Stomach (tissue), 9 donors: Measurements from ENCODE around the gene C2CD2L. TPM values are rescaled to one million over a fixed set of nuclear protein-coding genes. Genes with fewer than 3 reads are reported as not detected.

Source experiments
- DNase-seq, 2 donors: peaks; one replicate each; pipeline versions ENCODE4 v3.0.0 to v3.0.0-alpha.2; 2013 to 2019
- H3K27ac ChIP-seq, 5 donors: fragments of 200-600 bp in 4 of 5; sonication (generic) in 4 of 5; one replicate each; pipeline ENCODE4 v1.5.1; 2013 to 2019; ENCODE audit warnings: mild to moderate bottlenecking in 1 of 5, moderate library complexity in 1 of 5
- H3K27me3 ChIP-seq, 3 donors: fragments of 200-600 bp; sonication (generic); one replicate each; pipeline ENCODE4 v1.5.1; 2017 to 2019; ENCODE audit warnings: mixed run types in 1 of 3
- H3K36me3 ChIP-seq, 4 donors: fragments of 200-600 bp; sonication (generic); 1 replicate in 3 of 4; 2 replicates in 1 of 4; pipeline ENCODE4 v1.5.1; 2016 to 2019
- H3K4me1 ChIP-seq, 4 donors: fragments of 200-600 bp; sonication (generic); one replicate each; pipeline ENCODE4 v1.5.1; 2016 to 2019
- H3K4me3 ChIP-seq, 4 donors: fragments of 200-600 bp; sonication (generic) in 3 of 4; one replicate each; pipeline ENCODE4 v1.5.1; 2016 to 2019; ENCODE audit warnings: mild to moderate bottlenecking in 1 of 4
- H3K9me3 ChIP-seq, 4 donors: fragments of 200-600 bp; sonication (generic); one replicate each; pipeline ENCODE4 v1.5.1; 2016 to 2019
- CTCF ChIP-seq, 7 experiments: fragments of 450-650 bp in 4 of 7; fragments of 200-600 bp in 3 of 7; sonication (generic) in 3 of 7; IDR thresholded peaks; one replicate each; pipeline ENCODE4 v1.5.1; 2016 to 2019; ENCODE audit warnings: antibody characterized with exemption in 7 of 7, control low read depth in 2 of 7, mild to moderate bottlenecking in 1 of 7
- EP300 ChIP-seq: sonication (generic); formaldehyde crosslinking; IDR thresholded peaks from one replicate; pipeline ENCODE4 v1.6.1; 2017; ENCODE audit warnings: antibody characterized with exemption
- POLR2A ChIP-seq, 4 donors: fragments of 450-650 bp; IDR thresholded peaks; one replicate each; pipeline ENCODE4 v1.6.1; 2016; ENCODE audit warnings: antibody characterized with exemption in 4 of 4, control low read depth in 2 of 4, mild to moderate bottlenecking in 1 of 4, moderate library complexity in 1 of 4
- POLR2AphosphoS5 ChIP-seq, 3 donors: sonication (generic); formaldehyde crosslinking; IDR thresholded peaks; one replicate each; pipeline ENCODE4 v1.6.1; 2016; ENCODE audit warnings: antibody characterized with exemption in 3 of 3
- WGBS, 5 donors: extraction: QIAGEN DNeasy Blood & Tissue Kit in 3 of 5; methylation state at CpG; one replicate each; pipeline versions ENCODE4 v1.1.5 to v1.1.7; 2013 to 2018; 5-methylcytosine and 5-hydroxymethylcytosine counted together
- intact Hi-C: fragments of 100-400 bp; cut with DNase I; formaldehyde crosslinking; loops from one replicate; pipeline ENCODE4 v1.15.1; 2023; ENCODE audit warnings: low total_unique reads
- polyA plus RNA-seq, 3 donors: library from polyadenylated mRNA; stranded (reverse); fragments of 200-250 nt; gene quantifications; one replicate each; pipeline ENCODE4 v1.2.3, GENCODE V29; 2013
- total RNA-seq, 5 donors: library from RNA; depleted of rRNA; stranded (reverse); fragments of >200 nt; gene quantifications; one replicate each; pipeline versions ENCODE4 v1.1.0 to v1.2.3, GENCODE V29; 2014 to 2016
- donor health status: healthy with polysubstance abuse.
- donor health status: Bipolar disorder and iron deficiency.
- donor health status: healthy.

C2CD2L gene
- total and polyA plus RNA-seq, 8 donors, result 1.7 to 19.9 (median 6.0) TPM

- Histone ChIP-seq H3K27ac (peak overlapping the region in 2 of 5 donors; percentile 96 to 97), H3K27me3 (no peaks in the 10 kb centered on the region), H3K4me1 (peaks cover 18 to 39% (median 29%) of the 10 kb centered on the region in 4 donors), H3K9me3 (no peaks in the 10 kb centered on the region), H3K36me3 (peaks cover 5 to 22% (median 9%) of the 10 kb centered on the region in 4 donors), H3K4me3 (peak overlapping the region in 1 of 4 donors; percentile 90)
- no peak for TF ChIP-seq EP300
- TF ChIP-seq POLR2AphosphoS5 (IDR thresholded peaks at IDR 0.05), result no peak
- no peak for TF ChIP-seq CTCF (IDR thresholded peaks at IDR 0.05)
- no peak for TF ChIP-seq POLR2A (IDR thresholded peaks at IDR 0.05)
- 74 to 86% (median 85%) methylated on average over 10 to 13 of the region's 13 CpGs for WGBS, 5 donors
- DNase-seq, result no peak
- intact Hi-C loops, result no loop called here
Measured at GRCh38 chr11:119091966-119092879, 14.9 kb upstream of the C2CD2L start.

- 24 to 49% (median 42%) methylated on average over 6 to 12 of the region's 12 CpGs for WGBS, 5 donors
- Histone ChIP-seq H3K4me3 (peak overlapping the region; percentile 84 to 90 (median 87)), H3K9me3 (no peaks in the 10 kb centered on the region), H3K27me3 (no peaks in the 10 kb centered on the region), H3K36me3 (peaks cover 14 to 31% (median 18%) of the 10 kb centered on the region in 4 donors), H3K4me1 (peaks cover 18 to 39% (median 26%) of the 10 kb centered on the region in 4 donors), H3K27ac (peak overlapping the region in 4 of 5 donors; percentile 93 to 97 (median 95))
- peak; percentile 49 to 57 for DNase-seq
- intact Hi-C loops, result no loop called here
- TF ChIP-seq POLR2AphosphoS5 (IDR thresholded peaks at IDR 0.05) (no peak), CTCF (IDR thresholded peaks at IDR 0.05) (no peak), POLR2A (IDR thresholded peaks at IDR 0.05) (no peak), EP300 (no peak)
Measured at GRCh38 chr11:119092880-119093842, 14.0 kb upstream of the C2CD2L start.

GRCh38 chr11:119093942-119094815 is 13.0 kb upstream of the C2CD2L start:
- TF ChIP-seq POLR2AphosphoS5 (IDR thresholded peaks at IDR 0.05) (peak in 1 of 3 donors; percentile 3), POLR2A (IDR thresholded peaks at IDR 0.05) (no peak)
- Histone ChIP-seq H3K4me1 (peaks cover 18 to 39% (median 26%) of the 10 kb centered on the region in 4 donors), H3K4me3 (peak overlapping the region; percentile 84 to 90 (median 87)), H3K36me3 (peaks cover 17 to 38% (median 24%) of the 10 kb centered on the region in 4 donors), H3K27ac (peak overlapping the region; percentile 91 to 97 (median 94)), H3K9me3 (no peaks in the 10 kb centered on the region), H3K27me3 (no peaks in the 10 kb centered on the region)
- WGBS, 5 donors, result 0 to 2% (median 1%) methylated on average over 49 to 81 of the region's 81 CpGs
- intact Hi-C loops, result no loop called here
- DNase-seq, result peak; percentile 37 to 69

- Histone ChIP-seq H3K27ac (peak overlapping the region; percentile 91 to 97 (median 94)), H3K4me1 (peaks cover 18 to 43% (median 28%) of the 10 kb centered on the region in 4 donors), H3K4me3 (peak overlapping the region; percentile 84 to 90 (median 87)), H3K36me3 (peaks cover 17 to 38% (median 24%) of the 10 kb centered on the region in 4 donors), H3K27me3 (no peaks in the 10 kb centered on the region), H3K9me3 (no peaks in the 10 kb centered on the region)
- 0 to 1% (median 0%) methylated on average over 8 to 19 of the region's 19 CpGs for WGBS, 5 donors
- peak; percentile 88 to 93 for DNase-seq
- TF ChIP-seq CTCF (IDR thresholded peaks at IDR 0.05) (peak in 5 of 7 experiments; percentile 51 to 75 (median 62)), POLR2A (IDR thresholded peaks at IDR 0.05) (no peak), EP300 (no peak)
- intact Hi-C loops, result no loop called here
Measured at GRCh38 chr11:119094816-119095065, 12.4 kb upstream of the C2CD2L start.
